Activated CD8-positive, alpha-beta T cell treated with anti-CD3 and anti-CD28 coated beads, Interleukin-2, amount 10 ng/mL, durations not matched to agents 7 days and 5 days (primary cell): Measurements from ENCODE around the gene NSUN2. TPM values are rescaled to one million over a fixed set of nuclear protein-coding genes. Genes with fewer than 3 reads are reported as not detected.
A peak's percentile ranks its signal among the peaks of the same experiment; 100 is the strongest.

Source experiments
- ATAC-seq: fragments of 150-1000 bp; cut with Tn5 transposase; one replicate; pipeline ENCODE4 v1.10.0; 2021; ENCODE audit warnings: moderate library complexity
- CTCF ChIA-PET: fragments of 350-600 bp; sonication (Branson Sonifier 250); formaldehyde crosslinking; loops from one replicate; lab custom pipeline; 2021; ENCODE audit warnings: antibody characterized with exemption; lab: Charles Lee
- POLR2A ChIA-PET: fragments of 350-600 bp; sonication (Branson Sonifier 250); formaldehyde crosslinking; loops from one replicate; lab custom pipeline; 2021; ENCODE audit warnings: antibody characterized with exemption; lab: Charles Lee
- DNase-seq: peaks from one replicate; pipeline ENCODE4 v3.0.0-alpha.2; 2020
- H3K27ac Mint-ChIP-seq: one replicate; pipeline ENCODE4 v1.8.0; 2021; ENCODE audit warnings: mild to moderate bottlenecking, mixed read lengths
- H3K27me3 Mint-ChIP-seq: one replicate; pipeline ENCODE4 v1.8.0; 2021; ENCODE audit warnings: low read depth, mixed read lengths
- H3K36me3 Mint-ChIP-seq: one replicate; pipeline ENCODE4 v1.8.0; 2021; ENCODE audit warnings: low read depth, mixed read lengths
- H3K4me1 Mint-ChIP-seq: one replicate; pipeline ENCODE4 v1.8.0; 2021; ENCODE audit warnings: low read depth, mixed read lengths
- H3K4me3 Mint-ChIP-seq: one replicate; pipeline ENCODE4 v1.8.0; 2021; ENCODE audit warnings: mild to moderate bottlenecking, mixed read lengths
- H3K9me3 Mint-ChIP-seq: one replicate; pipeline ENCODE4 v1.8.0; 2022; ENCODE audit warnings: mixed read lengths; ENCODE audit not compliant: insufficient read depth
- total RNA-seq, 2 experiments: library from RNA; stranded (reverse); gene quantifications; one replicate each; pipeline ENCODE4 v1.2.3, GENCODE V29; 2021

NSUN2 gene
- total RNA-seq, 2 experiments from 2014 or later = 83.0 to 84.7 TPM

DNA sequence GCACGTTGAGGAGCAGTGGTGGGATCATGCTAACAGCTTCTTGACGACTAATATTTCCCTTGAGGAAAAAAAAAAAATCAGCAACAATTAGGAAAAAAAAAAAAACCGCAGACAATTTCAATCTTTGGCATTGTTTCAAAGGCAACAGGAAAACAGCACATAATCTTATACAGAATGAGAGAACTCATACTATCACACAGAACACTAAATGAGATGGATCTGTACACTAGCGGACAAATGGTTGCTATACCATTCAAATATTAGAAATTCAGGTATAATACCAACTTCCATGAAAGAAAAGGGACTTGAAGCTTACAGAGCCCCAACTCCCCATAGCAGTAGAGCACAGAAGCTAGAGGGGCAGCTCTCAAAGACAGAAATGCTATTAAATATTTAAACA is 9.6 kb downstream of the NSUN2 start:
- ChIA-PET CTCF (no interaction called here), POLR2A (interaction anchor here (2.7 kb wide), 1 partner anchor 10 kb away, joined by 19 read pairs; the partner anchor contains the start of genes NSUN2 and SRD5A1)
- no peak for DNase-seq
- ATAC-seq = no peak
- Mint-ChIP-seq H3K4me3 (no peak overlapping the region), H3K9me3 (peaks cover 19% of the 10 kb centered on the region), H3K27me3 (no peaks in the 10 kb centered on the region), H3K4me1 (peaks cover 27% of the 10 kb centered on the region), H3K36me3 (peaks cover 80% of the 10 kb centered on the region), H3K27ac (no peak overlapping the region)

- POLR2A ChIA-PET = no interaction called here
- H3K4me3 Mint-ChIP-seq = no peak overlapping the region
- no peak for DNase-seq
- CTCF ChIA-PET = no interaction called here
- no peaks in the 10 kb centered on the region for H3K27me3 Mint-ChIP-seq
- H3K9me3 Mint-ChIP-seq = no peaks in the 10 kb centered on the region
- no peak for ATAC-seq
- no peak overlapping the region for H3K27ac Mint-ChIP-seq
- peaks cover 7% of the 10 kb centered on the region for H3K4me1 Mint-ChIP-seq
- H3K36me3 Mint-ChIP-seq = peaks cover 75% of the 10 kb centered on the region
These were observed 16.2 kb downstream of the NSUN2 start for GRCh38 chr5:6616632-6617031.

DNA sequence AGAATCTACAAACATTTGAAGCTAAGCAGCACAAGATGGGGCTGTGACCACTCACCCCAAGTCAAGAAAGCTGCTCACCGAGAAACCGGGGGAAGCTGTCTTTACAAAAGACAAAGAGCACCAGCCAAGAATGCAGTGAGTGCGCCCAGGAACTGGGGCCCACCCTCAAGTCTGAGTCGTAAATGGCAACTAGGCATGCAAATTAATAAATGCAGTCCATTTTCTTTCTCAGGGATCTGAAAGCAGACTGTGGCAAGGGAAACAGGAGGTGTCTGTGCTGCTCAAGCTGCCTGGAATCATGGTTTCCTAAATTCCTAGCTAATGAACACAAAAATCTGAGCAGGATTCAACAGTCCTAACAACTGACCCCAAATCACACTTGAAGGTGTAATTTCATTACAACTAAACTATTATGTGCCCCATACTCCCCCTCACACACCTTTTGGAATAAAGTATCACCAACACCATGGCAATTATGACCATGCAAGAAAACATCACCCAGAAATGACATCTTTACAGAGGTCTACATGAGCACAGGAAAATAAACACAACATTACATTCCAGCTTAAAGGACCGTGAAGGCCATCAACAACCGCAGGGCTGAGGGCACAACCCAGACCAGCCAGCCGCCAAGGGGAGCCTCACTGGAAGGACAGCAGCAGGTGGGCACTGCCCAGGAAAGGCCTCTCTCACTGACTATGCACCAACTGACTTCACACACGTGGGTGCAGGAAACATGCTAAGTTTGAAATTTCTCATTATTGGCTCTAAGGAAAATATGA is 17.6 kb downstream of the NSUN2 start:
- no peak for ATAC-seq
- CTCF ChIA-PET = no interaction called here
- POLR2A ChIA-PET = interaction anchor here (1.1 kb wide), 1 partner anchor 17 kb away, joined by 4 read pairs; the partner anchor contains the start of gene NSUN2
- DNase-seq = no peak
- Mint-ChIP-seq H3K4me1 (peaks cover 7% of the 10 kb centered on the region), H3K4me3 (no peak overlapping the region), H3K9me3 (no peaks in the 10 kb centered on the region), H3K27ac (peak overlapping the region; percentile 32), H3K27me3 (no peaks in the 10 kb centered on the region), H3K36me3 (peaks cover 69% of the 10 kb centered on the region)

DNA sequence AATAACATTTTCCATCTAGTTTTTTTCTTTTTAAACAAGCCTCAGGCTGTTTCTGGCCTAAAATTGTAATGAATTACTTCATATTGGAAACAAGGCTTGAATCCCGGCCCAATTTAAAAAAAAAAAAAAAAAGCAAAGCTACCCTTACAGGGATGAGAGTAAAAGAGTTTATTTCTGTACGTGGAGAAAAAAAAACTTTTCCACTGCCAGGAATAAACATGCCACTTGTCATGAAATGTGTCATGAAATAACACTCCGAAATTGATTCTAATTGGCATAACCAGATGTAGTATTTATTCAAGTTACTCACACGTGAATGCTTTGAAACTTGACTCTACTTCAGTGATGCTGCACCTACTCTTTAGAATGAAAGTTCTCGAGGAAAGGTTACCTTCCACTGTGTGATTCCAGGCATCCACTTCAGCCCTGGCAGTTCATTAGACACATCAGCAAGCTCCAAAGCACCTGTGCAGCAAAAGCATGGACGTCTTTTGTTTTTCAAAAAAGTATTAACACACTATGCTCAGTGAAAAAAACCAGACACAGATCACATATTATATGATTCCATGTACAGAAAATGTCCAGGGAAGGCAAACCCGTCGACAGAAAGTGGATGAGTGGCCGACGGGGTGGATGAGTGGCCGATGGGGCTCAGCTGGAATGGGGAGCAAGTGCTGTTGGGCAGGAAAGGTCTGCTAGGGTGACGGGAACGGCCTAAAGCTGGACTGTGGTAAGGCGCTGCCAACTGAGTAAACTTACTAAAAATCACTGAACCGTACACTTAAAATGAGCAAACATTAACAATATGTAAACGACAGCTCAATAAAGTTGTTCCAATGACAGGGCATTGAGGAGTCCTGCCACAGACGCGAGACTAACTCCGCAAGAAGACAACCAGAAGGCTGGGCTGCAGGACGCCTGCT is 21.2 kb downstream of the NSUN2 start:
- ATAC-seq (no peak), DNase-seq (no peak)
- ChIA-PET CTCF (no interaction called here), POLR2A (interaction anchor here (0.6 kb wide), 1 partner anchor 234 kb away, joined by 3 read pairs; no protein-coding TSS in a partner anchor)
- Mint-ChIP-seq H3K4me3 (no peak overlapping the region), H3K4me1 (peaks cover 13% of the 10 kb centered on the region), H3K9me3 (no peaks in the 10 kb centered on the region), H3K27ac (no peak overlapping the region), H3K36me3 (peaks cover 80% of the 10 kb centered on the region), H3K27me3 (no peaks in the 10 kb centered on the region)

GRCh38 chr5:6608016-6608415 is 24.8 kb downstream of the NSUN2 start:
- peak overlapping the region; percentile 54 for H3K27ac Mint-ChIP-seq
- H3K36me3 Mint-ChIP-seq = peaks cover 72% of the 10 kb centered on the region
- H3K4me3 Mint-ChIP-seq = no peak overlapping the region
- ChIA-PET POLR2A (no interaction called here), CTCF (interaction anchor here (1.4 kb wide), 1 partner anchor 11 kb away, joined by 5 read pairs; no protein-coding TSS in a partner anchor)
- no peaks in the 10 kb centered on the region for H3K27me3 Mint-ChIP-seq
- no peaks in the 10 kb centered on the region for H3K9me3 Mint-ChIP-seq
- DNase-seq (no peak), ATAC-seq (no peak)
- H3K4me1 Mint-ChIP-seq = peaks cover 5% of the 10 kb centered on the region

GRCh38 chr5:6607559-6607936 is 25.3 kb downstream of the NSUN2 start:
- CTCF ChIA-PET = interaction anchor here (1.4 kb wide), 1 partner anchor 11 kb away, joined by 5 read pairs; no protein-coding TSS in a partner anchor
- H3K27me3 Mint-ChIP-seq = no peaks in the 10 kb centered on the region

DNA sequence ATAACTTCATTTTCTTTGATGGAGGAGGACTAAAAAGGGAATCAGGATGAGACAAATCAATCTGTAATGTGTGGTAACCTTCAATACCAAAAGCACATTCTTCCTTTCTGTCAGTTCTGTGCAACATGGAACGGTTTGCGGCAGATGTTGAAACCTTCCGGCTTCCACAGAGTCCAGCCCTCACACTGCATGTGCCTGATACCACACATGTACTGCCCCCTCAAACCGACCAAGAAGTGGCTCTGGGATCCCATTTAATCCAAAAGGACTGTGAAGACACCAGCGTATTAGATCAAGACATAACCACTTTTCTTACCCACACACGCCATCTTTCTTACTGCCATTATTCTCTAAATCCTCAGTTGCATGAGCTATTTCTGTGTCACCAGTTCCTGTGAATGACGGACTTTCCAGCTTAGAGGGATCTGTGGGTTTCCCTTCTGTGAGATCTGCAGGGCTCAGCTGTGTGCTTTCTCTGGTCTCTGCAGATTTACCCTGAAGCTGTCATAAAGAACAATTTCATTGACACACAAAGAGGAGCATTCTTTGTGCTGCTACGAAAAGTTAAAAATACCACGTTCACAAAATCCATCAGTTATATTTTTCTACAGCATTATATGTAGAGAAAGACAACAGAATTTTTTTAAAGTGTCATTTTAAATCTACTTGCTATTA is 25.8 kb downstream of the NSUN2 start:
- ChIA-PET POLR2A (no interaction called here), CTCF (interaction anchor here (1.4 kb wide), 1 partner anchor 12 kb away, joined by 5 read pairs; no protein-coding TSS in a partner anchor)

More at GRCh38 chr5:6607559-6607936, 25.3 kb downstream of the NSUN2 start:
- ATAC-seq = no peak
- Mint-ChIP-seq H3K27ac (no peak overlapping the region), H3K4me1 (peaks cover 5% of the 10 kb centered on the region), H3K36me3 (peaks cover 72% of the 10 kb centered on the region), H3K9me3 (no peaks in the 10 kb centered on the region), H3K4me3 (no peak overlapping the region)
- POLR2A ChIA-PET = no interaction called here
- DNase-seq = no peak

DNA sequence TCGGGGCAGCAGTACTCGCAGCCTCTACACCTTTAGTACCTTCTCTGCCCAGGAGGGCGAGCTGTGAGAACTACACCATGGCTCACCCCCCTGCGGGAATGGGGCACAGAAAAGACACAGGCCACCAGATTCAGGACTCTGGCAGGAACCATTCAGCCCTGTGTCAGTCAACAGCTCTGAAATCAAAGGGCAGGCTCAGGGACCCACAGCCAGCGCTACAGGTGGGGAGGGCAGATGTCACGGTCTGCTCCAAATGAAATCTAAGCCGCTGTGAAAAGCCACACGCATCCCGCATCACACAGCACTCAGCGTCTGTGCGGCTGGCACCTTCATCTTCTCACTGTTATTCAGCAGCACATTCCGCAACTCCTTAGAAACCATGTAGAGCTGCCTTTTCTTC is 27.9 kb downstream of the NSUN2 start:
- Mint-ChIP-seq H3K27ac (no peak overlapping the region), H3K27me3 (no peaks in the 10 kb centered on the region), H3K36me3 (peaks cover 78% of the 10 kb centered on the region), H3K9me3 (no peaks in the 10 kb centered on the region), H3K4me1 (peaks cover 5% of the 10 kb centered on the region), H3K4me3 (no peak overlapping the region)
- ChIA-PET CTCF (interaction anchor here (0.6 kb wide), 1 partner anchor 170 kb away, joined by 4 read pairs; no protein-coding TSS in a partner anchor), POLR2A (no interaction called here)
- no peak for ATAC-seq
- no peak for DNase-seq

More for the DNA sequence above, 25.8 kb downstream of the NSUN2 start:
- Mint-ChIP-seq H3K9me3 (no peaks in the 10 kb centered on the region), H3K4me3 (no peak overlapping the region), H3K4me1 (peaks cover 5% of the 10 kb centered on the region), H3K27me3 (no peaks in the 10 kb centered on the region), H3K36me3 (peaks cover 72% of the 10 kb centered on the region), H3K27ac (no peak overlapping the region)
- DNase-seq (no peak), ATAC-seq (no peak)

GRCh38 chr5:6604341-6604740 is 28.5 kb downstream of the NSUN2 start:
- H3K4me3 Mint-ChIP-seq = no peak overlapping the region
- H3K27me3 Mint-ChIP-seq = no peaks in the 10 kb centered on the region
- H3K36me3 Mint-ChIP-seq = peaks cover 74% of the 10 kb centered on the region
- no peaks in the 10 kb centered on the region for H3K9me3 Mint-ChIP-seq
- ChIA-PET CTCF (no interaction called here), POLR2A (no interaction called here)
- ATAC-seq = no peak
- peaks cover 5% of the 10 kb centered on the region for H3K4me1 Mint-ChIP-seq
- no peak overlapping the region for H3K27ac Mint-ChIP-seq
- no peak for DNase-seq

DNA sequence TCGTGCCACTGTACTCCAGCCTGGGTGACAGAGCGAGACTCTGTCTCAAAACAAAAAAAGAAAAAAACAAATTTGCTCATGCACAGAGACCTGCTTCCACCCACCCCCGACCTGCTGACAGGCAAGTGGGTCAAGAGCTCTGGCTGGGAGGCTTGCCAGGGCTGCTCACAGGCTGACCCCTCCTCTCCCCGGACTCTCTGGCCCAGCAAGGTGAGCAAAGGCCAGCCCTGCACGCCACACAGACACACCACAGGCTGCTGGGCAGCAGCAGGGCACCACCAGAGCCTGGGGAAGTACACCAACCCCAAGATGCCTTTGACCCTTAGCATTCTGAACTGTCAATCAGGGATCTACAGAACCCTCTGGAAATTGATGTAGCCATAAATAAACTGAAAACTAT is 29.2 kb downstream of the NSUN2 start:
- Mint-ChIP-seq H3K4me1 (peaks cover 5% of the 10 kb centered on the region), H3K4me3 (no peak overlapping the region), H3K27ac (no peak overlapping the region), H3K27me3 (no peaks in the 10 kb centered on the region), H3K9me3 (no peaks in the 10 kb centered on the region), H3K36me3 (peaks cover 72% of the 10 kb centered on the region)
- ChIA-PET CTCF (no interaction called here), POLR2A (no interaction called here)
- ATAC-seq (no peak), DNase-seq (no peak)

DNA sequence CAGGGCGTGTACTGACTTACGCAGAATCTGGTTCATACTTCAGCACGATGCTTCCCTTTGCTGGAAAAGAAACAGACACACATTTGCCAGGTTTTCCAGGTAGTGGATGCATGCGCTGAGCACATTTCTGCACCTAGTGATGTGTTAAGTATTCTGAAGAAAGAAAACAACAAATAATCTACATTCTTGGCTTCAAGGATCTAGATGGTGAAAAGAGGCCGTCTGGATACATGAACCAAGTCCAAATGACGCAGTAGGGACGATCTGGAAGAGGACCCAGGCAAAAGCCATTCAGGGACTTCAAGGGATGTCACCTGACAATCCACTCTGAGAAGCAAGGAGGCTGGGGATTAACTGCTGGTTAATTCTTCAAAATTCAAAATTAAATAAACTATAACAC is 30.4 kb downstream of the NSUN2 start:
- ChIA-PET CTCF (no interaction called here), POLR2A (no interaction called here)
- ATAC-seq (no peak), DNase-seq (no peak)
- Mint-ChIP-seq H3K27me3 (no peaks in the 10 kb centered on the region), H3K36me3 (peaks cover 74% of the 10 kb centered on the region), H3K4me3 (no peak overlapping the region), H3K27ac (no peak overlapping the region), H3K4me1 (no peaks in the 10 kb centered on the region), H3K9me3 (no peaks in the 10 kb centered on the region)
